ENCODE data around the gene SPG11.
"Not testable (repeated sequence)": the region's sequence is repeated elsewhere in the genome, so short reads cannot be mapped to it uniquely, and the experiment has no call there.

SPG11 gene

DNA sequence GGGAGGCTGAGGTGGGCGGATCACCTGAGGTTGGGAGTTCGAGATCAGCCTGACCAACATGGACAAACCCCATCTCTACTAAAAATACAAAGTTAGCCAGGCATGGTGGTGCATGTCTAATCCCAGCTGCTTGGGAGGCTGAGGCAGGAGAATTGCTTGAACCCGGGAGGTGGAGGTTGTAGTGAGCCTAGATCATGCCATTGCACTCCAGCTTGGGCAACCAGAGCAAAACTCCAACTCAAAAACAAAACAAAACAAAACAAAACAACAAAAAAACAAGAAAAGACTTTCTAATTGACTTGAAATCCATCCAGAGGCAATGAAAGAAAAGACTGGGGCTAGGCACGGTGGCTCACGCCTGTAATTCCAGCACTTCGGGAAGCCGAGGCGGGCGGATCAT, 114.3 kb downstream of the SPG11 start:
- DNase-seq, result not testable (repeated sequence)

DNA sequence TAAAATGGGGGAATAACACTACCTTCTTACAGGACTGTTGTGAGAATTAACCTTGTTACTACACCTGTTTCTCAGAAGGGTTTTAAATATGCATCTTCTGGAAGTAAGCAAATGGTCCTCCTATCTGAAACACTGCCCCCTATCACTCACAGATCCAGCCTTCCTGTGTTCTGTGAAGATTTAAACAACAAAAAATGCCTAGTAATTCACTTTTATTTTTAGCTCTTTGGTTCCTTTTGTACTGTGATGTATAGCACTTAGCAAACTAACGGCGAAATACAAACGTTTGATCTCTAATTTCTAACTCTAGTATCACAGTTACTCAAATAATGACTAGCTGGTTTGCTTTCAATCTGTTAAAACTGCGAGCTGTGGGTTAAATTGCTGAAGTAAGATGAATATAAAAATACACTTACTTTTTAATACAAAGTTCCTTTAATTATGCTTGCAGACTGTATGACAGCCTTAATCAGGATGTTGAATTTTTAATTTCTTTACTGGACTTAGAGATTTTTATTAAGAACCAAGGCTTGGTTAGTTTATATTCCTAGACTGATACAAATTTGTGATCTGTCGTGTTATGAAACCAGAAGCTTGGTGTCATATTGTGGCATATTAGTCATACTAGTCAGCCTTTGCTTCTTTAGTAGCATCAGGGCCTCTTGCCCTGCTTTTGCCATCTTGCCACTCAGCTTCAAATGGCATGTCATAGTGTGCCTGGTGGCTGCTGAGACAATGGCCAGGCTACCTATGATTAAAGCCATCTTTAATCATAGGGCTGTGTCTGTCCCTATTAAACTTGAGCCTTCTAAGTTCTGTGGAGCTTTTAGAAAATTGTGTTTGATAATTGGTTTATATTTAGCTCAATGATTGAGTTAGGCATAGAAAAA, 117.3 kb downstream of the SPG11 start:
- no peak for DNase-seq

- not testable (repeated sequence) for DNase-seq
Observed at GRCh38 chr15:44544745-44545144, 118.7 kb downstream of the SPG11 start.

DNA sequence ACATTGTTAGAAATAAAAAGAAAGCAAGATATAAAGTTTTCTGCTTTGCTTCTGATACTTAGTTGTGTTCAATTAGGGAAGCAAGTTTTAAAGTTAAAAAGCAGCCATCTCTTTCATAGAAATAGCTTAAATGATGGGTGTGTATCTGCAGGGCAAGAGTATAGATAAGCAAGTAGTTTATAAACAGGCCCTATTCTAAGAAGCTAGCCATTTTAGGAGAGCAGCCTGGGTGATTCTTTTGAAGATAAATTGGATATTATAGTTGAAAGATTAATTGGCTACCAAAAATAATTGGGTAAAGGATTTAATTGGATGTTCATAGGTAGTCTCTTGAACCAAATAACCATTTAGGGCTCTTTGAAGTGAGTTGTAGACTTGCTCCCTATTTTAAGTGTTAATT, 120.9 kb downstream of the SPG11 start:
- DNase-seq, result no peak

- DNase-seq, result no peak
Observed at GRCh38 chr15:44541282-44541958, 122.0 kb downstream of the SPG11 start.

- no peak for DNase-seq
Observed at GRCh38 chr15:44537735-44538240, 125.7 kb downstream of the SPG11 start.

- DNase-seq, result peak; percentile 93
Observed at GRCh38 chr15:44536962-44537734, 126.3 kb downstream of the SPG11 start, which contains the start of gene EIF3J. Gene EIF3J, plus strand, starts transcription at chr15:44537147. Its CDS starts 48 bp downstream, at chr15:44537195.

DNA sequence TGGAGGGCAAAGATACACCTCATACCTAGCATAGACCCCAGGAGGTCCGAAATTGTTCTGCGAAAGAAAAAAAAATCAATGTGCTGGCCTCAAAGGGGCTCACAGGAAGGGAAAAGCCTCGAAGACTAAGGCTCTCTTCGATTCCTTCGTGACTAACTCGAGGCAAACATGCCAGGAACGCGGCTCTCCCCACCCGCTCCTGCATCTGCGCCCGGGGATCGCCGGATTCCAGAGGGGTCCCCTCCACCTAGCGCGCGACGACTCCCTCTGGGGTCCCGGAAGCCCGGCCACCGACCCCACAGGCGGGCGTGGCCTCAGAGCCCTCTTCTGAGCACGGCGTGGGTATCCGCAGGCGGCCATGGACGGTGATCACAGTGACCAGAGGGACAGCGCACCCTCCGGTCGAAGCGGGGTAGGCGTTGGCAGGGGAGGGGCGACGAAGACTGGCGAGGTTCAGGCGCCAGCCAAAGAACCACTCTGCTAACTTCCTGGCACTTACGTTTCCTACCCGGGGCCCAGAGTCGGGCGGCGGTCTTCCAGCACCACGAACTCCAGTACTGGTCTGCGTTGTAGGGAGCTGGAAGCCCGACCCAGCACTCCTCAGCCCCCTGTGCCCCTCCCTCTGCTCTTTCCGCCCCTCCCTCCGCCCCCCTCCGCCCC, 127.0 kb downstream of the SPG11 start:
- no peak for DNase-seq

DNA sequence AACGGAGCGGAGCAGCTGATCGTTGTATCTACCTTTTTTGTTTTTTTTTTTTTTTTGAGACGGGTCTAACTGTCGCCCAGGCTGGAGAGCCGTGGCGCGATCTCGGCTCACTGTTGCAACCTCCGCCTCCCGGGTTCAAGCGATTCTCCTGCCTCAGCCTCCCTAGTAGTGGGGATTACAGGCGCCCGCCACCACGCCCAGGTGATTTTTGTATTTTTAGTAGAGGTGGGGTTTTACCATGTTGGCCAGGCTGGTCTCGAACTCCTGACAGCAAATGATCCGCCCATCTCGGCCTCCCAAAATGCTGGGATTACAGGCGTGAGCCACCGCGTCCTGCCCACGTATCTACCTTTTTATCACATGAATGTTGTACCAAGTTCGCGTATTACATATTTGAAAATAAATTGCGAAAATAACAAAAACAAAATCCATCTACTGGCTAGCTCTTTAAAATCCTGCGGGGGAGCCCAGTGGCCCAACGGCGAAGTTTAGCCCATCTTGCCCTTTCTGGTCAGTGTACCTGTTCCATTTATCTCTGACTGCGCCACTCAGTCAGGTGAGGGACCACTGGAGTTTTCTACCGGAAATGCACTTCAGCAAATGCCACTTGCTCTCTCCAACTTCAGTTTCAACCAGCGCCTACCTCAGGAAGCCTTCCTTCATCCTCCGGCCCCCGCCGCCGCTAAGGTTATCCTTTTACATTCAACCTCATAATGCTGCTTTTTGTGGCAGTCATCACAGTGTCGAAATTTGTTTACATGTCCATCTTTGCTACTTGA, 127.8 kb downstream of the SPG11 start:
- DNase-seq, result no peak

DNA sequence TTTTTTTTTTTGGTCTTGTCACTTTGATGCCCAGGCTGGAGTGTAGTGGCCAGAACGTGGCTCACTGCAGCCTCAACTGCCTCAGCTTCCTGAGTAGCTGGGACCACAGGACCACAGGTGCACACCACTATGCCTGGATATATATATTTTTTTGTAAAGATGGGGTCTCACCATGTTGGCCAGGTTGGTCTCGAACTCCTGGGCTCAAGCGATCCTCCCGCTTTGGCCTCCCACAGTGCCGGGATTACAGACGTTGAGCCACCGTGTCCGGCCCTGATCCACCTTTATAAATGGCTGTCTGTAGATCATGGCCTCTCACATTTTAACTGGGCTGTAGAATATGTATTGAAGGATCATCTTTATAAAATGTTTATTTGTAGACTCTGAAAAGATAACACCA, 128.4 kb downstream of the SPG11 start:
- no peak for DNase-seq

GRCh38 chr15:44532689-44533088, 130.8 kb downstream of the SPG11 start:
- no peak for DNase-seq

- not testable (repeated sequence) for DNase-seq
Observed at GRCh38 chr15:44532275-44532674, 131.2 kb downstream of the SPG11 start.

- no peak for DNase-seq
Observed at GRCh38 chr15:44530653-44531052, 132.8 kb downstream of the SPG11 start.

DNA sequence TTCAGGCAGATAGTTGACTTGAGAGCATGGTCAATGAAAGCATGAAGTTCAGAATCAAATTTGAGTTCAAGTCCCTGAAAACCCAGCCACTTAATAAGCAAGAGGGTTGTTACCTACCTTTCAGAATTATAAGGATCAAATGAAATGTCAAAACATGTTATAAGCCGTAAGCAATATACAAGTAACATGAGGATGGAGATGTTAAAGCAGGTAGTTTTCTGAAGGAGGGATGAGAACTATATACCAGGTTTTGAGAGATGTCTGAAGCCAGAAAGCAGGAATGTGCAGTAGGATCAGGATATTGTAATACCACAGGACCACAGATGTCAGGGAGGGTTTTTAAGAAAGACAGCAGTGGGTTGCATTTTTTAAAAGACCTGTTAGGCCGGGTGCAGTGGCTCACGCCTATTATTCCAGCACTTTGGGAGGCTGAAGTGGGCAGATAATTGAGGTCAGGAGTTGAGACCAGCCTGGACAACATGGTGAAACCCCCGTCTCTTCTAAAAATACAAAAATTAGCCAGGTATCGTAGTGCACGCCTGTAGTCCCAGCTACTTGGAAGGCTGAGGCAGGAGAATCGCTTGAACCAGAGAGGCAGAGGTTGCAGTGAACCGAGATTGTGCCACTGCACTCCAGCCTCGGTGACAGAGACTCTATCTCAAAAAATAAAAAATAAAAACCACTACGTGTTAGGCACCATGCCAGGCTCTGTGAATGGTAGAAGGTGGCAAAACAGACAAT, 133.4 kb downstream of the SPG11 start:
- DNase-seq, result no peak

- DNase-seq, result no peak
Observed at GRCh38 chr15:44527241-44527640, 136.2 kb downstream of the SPG11 start.

- no peak for DNase-seq
Observed at GRCh38 chr15:44525018-44525417, 138.4 kb downstream of the SPG11 start.

DNA sequence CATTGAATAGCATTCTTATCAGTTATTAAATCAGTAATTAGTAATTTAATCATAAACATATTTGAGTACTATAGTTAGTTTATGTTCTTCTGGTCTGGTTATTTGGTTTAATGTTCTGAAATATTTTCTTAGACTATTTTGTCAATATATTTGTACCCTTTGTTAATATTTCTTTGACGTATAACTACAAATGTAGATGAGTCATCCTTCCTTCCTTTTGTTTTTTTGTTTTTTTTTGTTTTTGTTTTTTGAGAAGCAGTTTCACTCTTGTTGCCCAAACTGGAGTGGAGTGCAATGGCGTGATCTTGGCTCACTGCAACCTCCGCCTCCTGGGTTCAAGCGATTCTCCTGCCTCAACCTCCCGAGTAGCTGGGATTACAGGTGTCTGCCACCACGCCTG, 143.9 kb downstream of the SPG11 start:
- no peak for DNase-seq

DNA sequence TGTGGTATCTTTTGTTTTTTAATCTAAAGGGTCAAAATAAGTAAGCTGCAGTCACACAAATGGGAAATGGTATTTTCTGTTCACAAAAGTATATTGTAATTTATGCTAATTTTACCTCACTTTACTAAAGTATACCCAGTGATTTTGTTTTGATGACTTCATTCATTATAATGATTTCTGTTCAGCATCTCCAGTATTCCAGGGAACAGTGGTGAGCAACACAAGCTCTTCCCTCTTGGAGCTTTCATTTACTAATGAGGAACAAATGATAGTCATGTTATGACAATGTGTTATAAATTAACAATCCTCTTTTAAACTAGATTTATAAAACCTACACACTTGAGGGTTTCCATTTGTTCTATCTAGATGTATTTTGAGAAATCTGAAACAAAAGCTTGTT, 147.0 kb downstream of the SPG11 start:
- DNase-seq, result no peak

Data from activated CD4-positive, alpha-beta T cell treated with anti-CD3 and anti-CD28 coated beads for 1 hour (primary cell).